Activated CD4-positive, alpha-beta memory T cell treated with anti-CD3 and anti-CD28 coated beads, Interleukin-2, amount 10 ng/mL, durations not matched to agents 7 days and 5 days (primary cell): ENCODE measurements around the gene COL11A2. TPM values are rescaled to one million over a fixed set of nuclear protein-coding genes. Genes with fewer than 3 reads are reported as not detected.

Experiments
- CTCF ChIA-PET: fragments of 350-600 bp; sonication (Branson Sonifier 250); formaldehyde crosslinking; loops from one replicate; lab custom pipeline; 2021; ENCODE audit warnings: antibody characterized with exemption, inconsistent platforms; lab: Charles Lee
- POLR2A ChIA-PET: fragments of 350-600 bp; sonication (Branson Sonifier 250); formaldehyde crosslinking; loops from one replicate; lab custom pipeline; 2021; ENCODE audit warnings: antibody characterized with exemption; lab: Charles Lee
- DNase-seq: peaks from one replicate; pipeline ENCODE4 v3.0.0-alpha.2; 2020
- H3K27ac Mint-ChIP-seq: one replicate; pipeline ENCODE4 v1.8.0; 2021; ENCODE audit warnings: mild to moderate bottlenecking, mixed read lengths
- H3K27me3 Mint-ChIP-seq: one replicate; pipeline ENCODE4 v1.8.0; 2021; ENCODE audit warnings: mixed read lengths
- H3K36me3 Mint-ChIP-seq: one replicate; pipeline ENCODE4 v1.8.0; 2021; ENCODE audit warnings: low read depth, mixed read lengths
- H3K4me1 Mint-ChIP-seq: one replicate; pipeline ENCODE4 v1.8.0; 2021; ENCODE audit warnings: mixed read lengths
- H3K4me3 Mint-ChIP-seq: one replicate; pipeline ENCODE4 v1.8.0; 2021; ENCODE audit warnings: mild to moderate bottlenecking, mixed read lengths
- H3K9me3 Mint-ChIP-seq: one replicate; pipeline ENCODE4 v1.8.0; 2021; ENCODE audit warnings: mixed read lengths
- total RNA-seq, 2 experiments: library from RNA; stranded (reverse); gene quantifications; one replicate each; pipeline ENCODE4 v1.2.3, GENCODE V29; 2021

The COL11A2 gene
- total RNA-seq, 2 experiments from 2014 or later: 0.53 to 0.60 TPM

GRCh38 chr6:33197431-33198048, 5.3 kb upstream of the COL11A2 start:
- peaks cover 59% of the 10 kb centered on the region for H3K36me3 Mint-ChIP-seq
- peak; percentile 37 for DNase-seq
- H3K9me3 Mint-ChIP-seq: no peaks in the 10 kb centered on the region
- peak overlapping the region; percentile 26 for H3K4me3 Mint-ChIP-seq
- H3K27me3 Mint-ChIP-seq: peaks cover 8% of the 10 kb centered on the region
- ChIA-PET CTCF (interaction anchor here (0.8 to 2.8 kb wide), 15 partner anchors 12 to 193 kb away, joined by 3 to 12 read pairs (median 4); partner anchors contain the start of genes RGL2 and RING1), POLR2A (interaction anchor here (1.1 to 2.2 kb wide), 4 partner anchors 11 to 225 kb away, joined by 3 to 11 read pairs (median 6); partner anchors contain the start of gene RING1)
- peaks cover 49% of the 10 kb centered on the region for H3K4me1 Mint-ChIP-seq
- H3K27ac Mint-ChIP-seq: peak overlapping the region; percentile 52

GRCh38 chr6:33195304-33196165, 3.3 kb upstream of the COL11A2 start:
- H3K4me3 Mint-ChIP-seq: no peak overlapping the region
- ChIA-PET CTCF (interaction anchor here (1.3 kb wide), 1 partner anchor 9 kb away, joined by 3 read pairs; the partner anchor contains the start of gene HSD17B8), POLR2A (no interaction called here)
- peaks cover 25% of the 10 kb centered on the region for H3K27me3 Mint-ChIP-seq
- H3K4me1 Mint-ChIP-seq: peaks cover 34% of the 10 kb centered on the region
- no peaks in the 10 kb centered on the region for H3K9me3 Mint-ChIP-seq
- H3K27ac Mint-ChIP-seq: no peak overlapping the region
- no peak for DNase-seq
- peaks cover 40% of the 10 kb centered on the region for H3K36me3 Mint-ChIP-seq

- H3K9me3 Mint-ChIP-seq: no peaks in the 10 kb centered on the region
- peaks cover 31% of the 10 kb centered on the region for H3K4me1 Mint-ChIP-seq
- peaks cover 40% of the 10 kb centered on the region for H3K36me3 Mint-ChIP-seq
- no peak overlapping the region for H3K4me3 Mint-ChIP-seq
- H3K27ac Mint-ChIP-seq: no peak overlapping the region
- ChIA-PET CTCF (no interaction called here), POLR2A (interaction anchor here (1.6 kb wide), 1 partner anchor 14 kb away, joined by 4 read pairs; the partner anchor contains the start of gene RING1)
- no peak for DNase-seq
- peaks cover 32% of the 10 kb centered on the region for H3K27me3 Mint-ChIP-seq
Measured at GRCh38 chr6:33194431-33194979, 2.2 kb upstream of the COL11A2 start.

DNA sequence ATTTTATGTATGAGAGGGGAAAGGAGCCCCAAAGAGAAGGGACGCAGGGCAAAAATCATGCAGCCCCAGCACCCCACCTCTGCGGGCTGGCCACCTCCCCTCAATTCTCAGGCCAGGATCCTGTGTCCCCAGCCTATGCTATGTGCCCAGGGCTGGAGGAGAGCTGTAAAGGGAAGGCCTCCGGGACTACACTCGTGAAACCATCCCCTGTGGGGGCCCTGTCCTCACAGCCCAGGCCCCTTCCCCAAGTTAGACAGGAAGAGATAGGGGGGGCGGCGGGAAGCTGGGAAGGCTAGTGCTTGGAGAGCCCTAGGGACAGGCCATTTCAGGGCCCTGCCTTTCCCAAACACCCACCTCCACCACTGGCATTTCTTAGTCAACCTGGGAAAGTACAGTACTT, 1.4 kb upstream of the COL11A2 start:
- H3K4me1 Mint-ChIP-seq: peaks cover 23% of the 10 kb centered on the region
- H3K4me3 Mint-ChIP-seq: no peak overlapping the region
- H3K27ac Mint-ChIP-seq: no peak overlapping the region
- ChIA-PET CTCF (no interaction called here), POLR2A (interaction anchor here (1.6 kb wide), 1 partner anchor 15 kb away, joined by 4 read pairs; the partner anchor contains the start of gene RING1)
- DNase-seq: no peak
- peaks cover 32% of the 10 kb centered on the region for H3K27me3 Mint-ChIP-seq
- peaks cover 37% of the 10 kb centered on the region for H3K36me3 Mint-ChIP-seq
- H3K9me3 Mint-ChIP-seq: no peaks in the 10 kb centered on the region

DNA sequence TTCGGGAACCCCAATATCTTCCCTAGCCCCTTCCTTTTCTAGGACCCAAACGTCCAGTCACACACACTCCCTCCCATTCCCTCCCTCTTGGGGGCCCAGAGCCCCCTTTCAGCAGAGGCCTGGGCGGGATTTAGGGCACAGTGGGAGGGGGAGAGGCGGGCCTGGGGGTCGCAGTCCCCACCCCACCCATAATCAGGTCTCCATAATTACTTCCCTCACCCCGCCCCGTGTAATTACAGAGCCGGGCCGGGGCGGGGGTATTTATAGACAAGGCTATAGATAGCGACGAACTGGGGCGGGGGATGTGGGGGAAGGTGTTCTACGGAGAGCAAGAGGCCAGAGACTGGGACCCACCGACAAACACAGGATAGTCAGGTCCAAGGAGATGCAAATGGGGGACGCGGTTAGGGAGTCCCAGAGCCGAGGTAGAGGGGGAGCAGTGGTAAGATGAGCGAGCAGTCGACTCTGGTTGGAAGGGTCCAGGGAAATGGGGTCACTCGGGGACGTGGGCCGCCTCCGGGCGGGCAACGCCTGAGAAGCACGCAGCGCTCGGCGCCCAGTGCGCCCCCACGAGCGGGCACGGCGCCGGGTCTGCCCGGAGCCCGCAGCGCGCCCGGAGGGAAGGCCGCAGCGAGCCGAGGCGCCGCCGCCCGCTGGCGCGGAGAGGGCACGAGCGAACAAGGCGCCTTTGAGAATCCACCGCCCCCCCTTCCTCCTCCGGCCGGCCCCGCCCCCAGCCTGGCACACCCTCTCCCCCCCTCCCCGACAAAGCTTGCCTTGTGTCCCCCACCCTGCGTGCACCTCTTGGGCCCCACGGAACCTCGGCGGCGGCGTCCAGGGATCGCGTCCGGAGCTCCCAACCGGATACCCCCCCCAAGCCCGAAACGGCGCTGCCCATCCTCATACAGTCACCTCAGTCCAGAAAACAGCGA, 670 bp upstream of the COL11A2 start:
- Mint-ChIP-seq H3K9me3 (no peaks in the 10 kb centered on the region), H3K4me3 (no peak overlapping the region), H3K36me3 (peaks cover 37% of the 10 kb centered on the region), H3K27ac (no peak overlapping the region), H3K27me3 (peaks cover 35% of the 10 kb centered on the region), H3K4me1 (peaks cover 16% of the 10 kb centered on the region)
- no peak for DNase-seq
- CTCF ChIA-PET: no interaction called here
- POLR2A ChIA-PET: interaction anchor here (1.0 to 1.6 kb wide), 2 partner anchors 9 to 16 kb away, joined by 4 to 8 read pairs; partner anchors contain the start of gene RING1

DNA sequence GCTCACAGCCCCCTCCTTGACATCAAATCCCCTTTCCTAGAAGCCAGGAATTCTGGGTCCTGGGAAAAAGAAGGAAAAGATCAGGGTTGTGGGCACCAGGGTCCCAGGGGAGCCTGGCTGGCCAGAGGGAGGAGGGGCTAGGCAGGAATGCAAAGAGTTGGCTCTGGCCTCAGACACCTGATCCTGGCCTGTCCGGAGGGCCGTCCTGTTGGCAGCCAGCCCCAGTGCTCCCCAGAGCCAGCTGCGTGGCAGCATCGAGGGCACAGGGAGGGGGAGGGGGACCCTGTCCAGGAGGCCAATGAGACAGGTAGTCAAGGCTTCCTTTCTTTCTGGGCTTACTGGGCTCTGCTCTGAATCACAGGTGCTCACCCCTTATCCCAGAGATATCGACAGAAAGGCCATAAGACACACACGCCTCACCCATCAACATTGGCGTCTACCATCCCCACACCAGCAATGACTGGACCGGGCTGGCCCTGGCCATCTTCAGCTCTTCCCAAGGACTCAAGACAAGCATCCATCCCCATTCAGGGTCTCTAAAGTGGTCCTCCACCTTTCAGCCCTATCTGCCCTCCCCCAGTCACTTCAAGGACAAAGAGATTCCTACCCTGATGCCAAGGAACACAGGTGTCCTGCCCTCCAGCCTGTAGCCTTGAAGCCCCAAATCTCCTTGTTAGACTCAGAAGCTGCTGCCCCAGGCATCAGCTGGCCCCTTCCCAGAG, 723 bp downstream of the COL11A2 start:
- Mint-ChIP-seq H3K36me3 (peaks cover 28% of the 10 kb centered on the region), H3K4me1 (peaks cover 6% of the 10 kb centered on the region), H3K27me3 (peaks cover 45% of the 10 kb centered on the region), H3K4me3 (no peak overlapping the region), H3K9me3 (no peaks in the 10 kb centered on the region), H3K27ac (no peak overlapping the region)
- POLR2A ChIA-PET: interaction anchor here (1.0 kb wide), 1 partner anchor 8 kb away, joined by 8 read pairs; no protein-coding TSS in a partner anchor
- DNase-seq: no peak
- CTCF ChIA-PET: interaction anchor here (0.6 kb wide), 1 partner anchor 15 kb away, joined by 3 read pairs; no protein-coding TSS in a partner anchor

GRCh38 chr6:33190504-33191107, 1.7 kb downstream of the COL11A2 start:
- peaks cover 5% of the 10 kb centered on the region for H3K4me1 Mint-ChIP-seq
- CTCF ChIA-PET: no interaction called here
- peaks cover 20% of the 10 kb centered on the region for H3K36me3 Mint-ChIP-seq
- POLR2A ChIA-PET: interaction anchor here (0.8 to 0.9 kb wide), 2 partner anchors 14 to 18 kb away, joined by 3 to 5 read pairs; partner anchors contain the start of gene RING1
- H3K9me3 Mint-ChIP-seq: no peaks in the 10 kb centered on the region
- no peak for DNase-seq
- peaks cover 48% of the 10 kb centered on the region for H3K27me3 Mint-ChIP-seq
- no peak overlapping the region for H3K4me3 Mint-ChIP-seq
- H3K27ac Mint-ChIP-seq: no peak overlapping the region

DNA sequence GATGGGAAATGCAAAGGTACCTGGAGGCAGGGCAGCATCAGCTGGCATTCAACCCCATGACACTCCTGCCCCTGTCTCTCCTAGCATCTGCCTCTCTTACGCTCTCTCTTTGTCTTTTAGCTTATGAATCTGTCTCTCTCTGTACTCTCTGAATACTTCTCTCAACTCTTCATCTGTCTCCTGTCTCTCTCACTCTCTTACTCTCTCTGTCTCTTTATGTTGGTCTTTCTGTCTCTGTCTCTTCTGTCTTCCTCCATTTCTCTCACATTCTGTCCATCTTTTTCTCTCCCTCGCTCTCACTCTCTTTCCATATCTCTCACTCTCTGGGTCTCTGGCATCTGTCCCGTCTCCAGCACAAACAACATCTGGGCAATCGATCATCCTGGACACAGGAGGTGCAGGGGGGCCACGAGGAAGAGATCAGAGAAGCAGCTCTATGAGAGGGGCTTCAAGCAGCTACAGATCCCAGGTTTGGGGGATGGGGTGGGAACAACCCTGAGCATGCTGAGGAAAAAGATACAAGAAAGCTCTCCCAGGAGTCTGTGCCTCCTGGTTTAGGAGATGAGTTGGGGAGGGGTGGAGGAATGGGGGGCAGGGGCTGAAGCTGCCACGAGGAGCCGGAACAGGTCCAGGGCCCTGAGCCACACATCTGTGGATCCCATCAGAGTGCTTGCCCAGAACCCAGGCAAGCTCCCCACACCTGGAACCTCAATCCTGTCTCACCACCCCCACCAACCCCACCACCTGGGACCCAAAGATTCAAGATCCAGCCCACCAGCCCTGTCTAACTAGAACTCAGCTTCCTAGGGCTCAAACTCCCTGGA, 2.4 kb downstream of the COL11A2 start:
- ChIA-PET POLR2A (interaction anchor here (0.8 to 0.9 kb wide), 2 partner anchors 15 to 19 kb away, joined by 3 to 5 read pairs; partner anchors contain the start of gene RING1), CTCF (no interaction called here)
- H3K4me1 Mint-ChIP-seq: peaks cover 5% of the 10 kb centered on the region
- H3K9me3 Mint-ChIP-seq: no peaks in the 10 kb centered on the region
- no peak overlapping the region for H3K27ac Mint-ChIP-seq
- H3K4me3 Mint-ChIP-seq: no peak overlapping the region
- peaks cover 12% of the 10 kb centered on the region for H3K36me3 Mint-ChIP-seq
- H3K27me3 Mint-ChIP-seq: peaks cover 48% of the 10 kb centered on the region
- no peak for DNase-seq

DNA sequence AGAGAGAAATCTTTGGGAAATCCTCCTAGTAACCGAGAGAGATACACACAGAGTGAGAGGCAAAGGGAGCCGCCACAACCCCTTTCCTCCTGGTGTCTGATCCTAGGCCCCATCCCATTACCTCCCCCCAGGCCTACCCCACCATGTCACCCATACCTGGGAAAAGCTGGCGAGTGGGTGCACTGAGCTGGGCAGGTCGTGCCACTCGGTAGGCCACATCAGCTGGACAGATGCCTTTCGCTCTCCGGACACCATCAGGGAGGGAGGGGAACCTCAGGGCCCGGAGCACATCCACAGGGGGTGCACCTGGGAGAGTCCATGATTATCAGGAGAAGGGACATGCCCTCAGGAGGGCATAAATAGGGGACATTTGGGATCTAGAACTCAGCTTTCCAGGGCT, 3.1 kb downstream of the COL11A2 start:
- ChIA-PET POLR2A (no interaction called here), CTCF (no interaction called here)
- H3K27me3 Mint-ChIP-seq: peaks cover 48% of the 10 kb centered on the region

DNA sequence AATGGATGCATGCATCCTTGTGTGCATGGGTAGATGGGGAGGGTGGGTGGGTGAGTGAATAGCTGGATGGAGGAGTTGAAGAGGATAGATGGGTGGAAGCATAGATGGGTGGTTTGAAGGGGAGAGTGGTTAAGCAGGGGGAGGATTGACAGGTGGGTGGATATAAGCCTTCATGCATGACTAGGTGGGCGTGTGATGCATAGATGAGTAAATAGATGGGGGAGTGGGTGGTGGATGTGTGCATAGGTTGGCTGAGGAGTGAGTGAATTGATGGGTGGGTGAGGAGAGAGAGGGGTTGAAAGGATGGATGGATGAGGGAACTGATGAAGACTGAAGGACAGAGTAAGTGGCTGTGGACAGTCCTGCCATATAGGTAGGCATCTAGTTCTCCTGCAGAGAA, 4.5 kb downstream of the COL11A2 start:
- peaks cover 43% of the 10 kb centered on the region for H3K27me3 Mint-ChIP-seq
- ChIA-PET POLR2A (no interaction called here), CTCF (no interaction called here)
- H3K36me3 Mint-ChIP-seq: peaks cover 19% of the 10 kb centered on the region
- peaks cover 24% of the 10 kb centered on the region for H3K4me1 Mint-ChIP-seq
- no peak overlapping the region for H3K27ac Mint-ChIP-seq
- H3K4me3 Mint-ChIP-seq: no peak overlapping the region
- DNase-seq: no peak
- peaks cover 14% of the 10 kb centered on the region for H3K9me3 Mint-ChIP-seq

More for the DNA sequence above, 3.1 kb downstream of the COL11A2 start:
- Mint-ChIP-seq H3K4me1 (peaks cover 12% of the 10 kb centered on the region), H3K4me3 (no peak overlapping the region), H3K27ac (no peak overlapping the region), H3K9me3 (peaks cover 3% of the 10 kb centered on the region), H3K36me3 (peaks cover 12% of the 10 kb centered on the region)
- no peak for DNase-seq
